Stimulated activated CD8-positive, alpha-beta memory T cell treated with anti-CD3 and anti-CD28 coated beads, Interleukin-12 subunit alpha, Interleukin-12 subunit beta, amount 100 ng/mL, for 1 hour (primary cell): ENCODE results near the gene SIRT2.

ENCODE experiments used
- DNase-seq: peaks from one replicate; pipeline ENCODE4 v3.0.0-alpha.2; 2020; ENCODE audit warnings: low read depth

SIRT2 gene

DNA sequence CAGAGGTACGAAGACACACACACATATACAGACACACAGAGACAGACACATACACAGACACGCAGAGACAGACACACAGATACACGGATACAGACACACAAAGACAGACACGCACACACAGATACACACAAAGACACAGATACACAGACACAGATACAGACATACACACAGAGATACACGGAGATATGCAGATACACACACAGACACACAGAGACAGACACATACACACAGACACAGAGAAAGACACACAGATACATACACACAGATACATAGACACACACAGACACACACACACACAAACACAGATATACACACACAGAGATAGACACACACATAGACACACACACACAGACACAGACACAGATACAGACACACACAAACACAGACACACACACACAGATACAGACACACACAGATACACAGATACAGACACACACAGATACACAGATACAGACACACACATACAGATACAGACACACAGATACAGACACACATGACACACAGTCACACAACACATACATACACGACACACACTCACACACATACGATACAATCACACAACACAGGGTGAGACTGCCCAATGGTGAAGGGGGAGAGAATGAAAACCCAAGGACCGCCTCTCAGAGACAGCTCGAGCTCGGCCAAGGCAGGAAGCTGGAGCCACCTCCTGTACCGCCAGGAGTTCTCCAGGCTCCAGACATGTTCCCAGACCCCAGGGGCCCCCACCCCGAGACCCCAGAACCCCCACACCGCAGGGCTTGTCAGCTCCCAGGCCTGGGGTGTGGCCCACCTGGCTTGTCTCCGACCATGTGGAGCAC, 21.4 kb upstream of the SIRT2 start:
- no peak for DNase-seq

DNA sequence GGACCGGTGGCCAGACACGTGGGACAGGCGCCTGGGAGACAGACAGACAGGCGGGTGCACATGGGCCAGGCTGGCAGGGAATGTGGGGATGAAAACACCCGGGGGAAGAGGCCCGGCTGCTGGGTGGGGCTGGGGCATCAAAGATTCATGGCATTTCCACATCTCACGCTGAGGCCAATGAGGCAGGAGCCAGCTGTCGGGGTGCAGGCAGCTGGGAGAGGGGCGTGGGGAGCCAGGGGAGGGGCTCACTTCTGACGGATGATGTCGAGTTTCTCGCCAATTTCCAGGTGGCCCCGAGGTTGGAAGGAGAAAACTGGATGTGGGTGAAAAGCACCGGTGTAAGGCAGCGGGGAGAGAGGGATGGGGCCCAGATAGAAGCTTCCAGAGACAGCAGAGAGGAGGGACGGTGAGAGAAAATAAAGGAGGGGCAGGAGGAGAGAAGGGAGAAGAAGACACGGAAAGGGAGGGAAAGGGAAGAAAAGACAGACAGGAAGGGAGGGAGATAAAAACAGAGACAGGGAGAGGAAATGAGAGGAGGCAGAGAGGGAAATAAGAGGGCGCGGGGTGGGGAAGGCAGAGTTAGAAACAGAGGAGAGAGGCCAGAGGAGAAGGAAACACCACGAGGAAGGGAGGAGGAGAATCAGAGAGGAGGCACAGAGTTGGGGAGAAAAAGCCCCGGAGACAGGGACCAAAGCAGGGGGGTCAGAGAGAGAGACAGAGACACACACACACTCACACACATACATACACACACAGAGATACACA, 20.6 kb upstream of the SIRT2 start:
- no peak for DNase-seq

DNA sequence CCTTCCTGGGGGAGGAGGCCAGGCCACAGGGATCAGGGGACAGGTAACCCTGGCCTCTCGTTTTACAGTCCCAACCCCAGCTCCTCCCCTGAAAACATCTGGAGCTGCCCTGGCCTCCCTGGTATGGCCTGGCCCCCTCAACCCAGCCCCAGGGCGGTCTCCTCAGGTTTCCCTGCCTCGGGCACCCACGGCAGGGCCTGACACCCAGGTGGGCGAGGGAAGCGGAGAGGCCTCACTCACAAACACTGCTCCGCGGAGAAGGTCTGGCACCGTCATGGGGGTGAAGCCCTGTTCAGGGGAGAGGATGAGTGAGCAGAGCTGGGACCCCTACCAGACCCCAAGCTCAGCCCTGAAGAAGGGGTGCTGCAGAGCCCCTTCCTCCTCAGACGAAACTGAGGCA, 19.1 kb upstream of the SIRT2 start:
- DNase-seq = no peak

DNA sequence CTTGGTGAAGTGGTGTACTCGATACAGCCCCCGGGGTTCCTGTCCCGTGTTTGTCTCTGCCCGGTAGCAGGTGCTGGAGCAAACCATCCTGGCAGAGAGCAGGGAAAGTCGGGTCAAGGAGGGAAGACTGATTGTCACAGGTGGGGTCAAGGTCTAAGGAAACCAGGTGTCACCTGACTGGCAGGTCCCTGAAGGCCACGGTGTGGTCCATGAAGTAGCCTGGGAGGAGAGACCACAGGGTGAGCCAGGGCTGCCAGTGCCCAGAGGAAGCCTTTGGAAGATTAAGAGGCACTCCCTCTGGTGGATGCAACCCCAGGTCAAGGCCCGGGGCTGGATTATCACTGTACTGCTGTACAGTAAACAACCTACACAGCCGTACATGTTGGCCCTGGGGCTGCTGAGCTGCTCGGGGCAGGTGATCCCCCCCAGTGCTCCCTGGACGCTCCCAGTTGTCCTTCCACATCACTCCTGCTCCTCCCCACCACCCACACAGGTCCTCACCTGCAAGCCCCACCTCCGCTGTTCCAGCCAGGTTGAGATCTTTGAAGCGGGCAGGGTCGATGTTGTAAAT, 18.6 kb upstream of the SIRT2 start:
- DNase-seq = no peak

DNA sequence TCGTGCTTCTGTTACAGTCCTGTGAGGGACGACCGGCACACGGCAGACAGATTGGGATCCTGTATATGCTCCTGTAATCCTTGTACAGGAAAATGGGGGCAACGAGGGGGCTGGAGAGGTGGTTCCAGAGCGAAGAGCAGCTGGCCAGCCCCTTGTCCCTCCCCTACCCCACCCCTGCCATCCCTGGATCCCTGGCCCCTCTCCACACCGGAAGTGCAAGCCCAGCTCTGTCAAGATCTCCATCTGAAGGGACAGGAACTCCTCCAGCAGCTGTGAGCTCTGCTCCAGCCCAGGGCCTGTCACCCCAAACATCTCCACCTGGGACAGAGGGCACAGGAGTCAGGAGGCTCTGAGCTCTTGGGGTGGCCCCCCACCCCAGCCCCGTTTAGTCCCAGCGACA, 18.1 kb upstream of the SIRT2 start:
- DNase-seq = no peak

DNA sequence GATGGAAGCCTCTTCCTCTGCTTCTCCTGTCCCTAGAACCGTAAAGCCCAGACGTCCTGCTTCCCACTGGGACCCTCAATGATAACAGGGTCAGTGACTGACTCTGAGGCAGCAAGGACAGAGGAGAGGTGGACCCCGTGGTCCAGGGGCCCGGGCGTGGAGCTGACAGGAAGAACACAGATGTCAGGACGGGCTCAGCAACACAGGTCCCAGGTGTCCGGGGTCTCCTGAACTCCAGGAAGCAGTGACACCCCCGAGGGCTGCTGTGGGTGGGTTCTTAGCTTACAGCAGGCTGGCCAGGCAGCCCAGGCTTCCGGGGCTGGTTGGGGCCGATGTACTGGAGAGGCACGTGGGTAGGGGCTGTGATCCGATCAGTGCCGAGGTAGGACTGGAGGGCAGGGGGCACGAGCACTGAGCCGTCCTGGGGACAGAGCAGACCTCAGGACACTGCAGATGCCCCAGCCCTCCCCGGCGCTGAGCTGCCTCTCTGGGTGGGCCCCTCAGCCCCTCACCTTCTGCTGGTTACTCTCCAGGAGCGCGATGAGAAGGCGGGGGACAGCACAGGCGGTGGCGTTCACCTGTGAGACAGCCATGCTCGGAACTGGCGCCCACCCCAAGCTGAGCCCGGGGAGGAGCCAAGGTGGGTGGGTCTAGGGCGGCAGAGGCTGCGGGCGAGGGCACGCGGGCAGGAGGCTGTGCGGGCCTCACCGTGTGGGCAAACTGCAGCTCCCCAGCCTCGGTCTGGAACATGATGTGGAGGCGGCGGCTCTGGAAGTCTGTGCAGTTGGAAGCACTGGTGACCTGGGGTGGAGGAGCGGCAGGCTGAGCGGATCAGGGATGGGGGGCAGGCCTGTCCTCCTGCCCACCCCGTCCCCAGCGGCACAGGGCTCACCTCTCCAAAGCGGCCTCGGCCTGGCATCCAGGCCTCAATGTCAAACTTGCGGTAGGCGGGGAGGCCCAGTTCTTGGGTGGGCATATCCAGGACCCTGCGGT, 16.2 kb upstream of the SIRT2 start:
- no peak for DNase-seq

DNA sequence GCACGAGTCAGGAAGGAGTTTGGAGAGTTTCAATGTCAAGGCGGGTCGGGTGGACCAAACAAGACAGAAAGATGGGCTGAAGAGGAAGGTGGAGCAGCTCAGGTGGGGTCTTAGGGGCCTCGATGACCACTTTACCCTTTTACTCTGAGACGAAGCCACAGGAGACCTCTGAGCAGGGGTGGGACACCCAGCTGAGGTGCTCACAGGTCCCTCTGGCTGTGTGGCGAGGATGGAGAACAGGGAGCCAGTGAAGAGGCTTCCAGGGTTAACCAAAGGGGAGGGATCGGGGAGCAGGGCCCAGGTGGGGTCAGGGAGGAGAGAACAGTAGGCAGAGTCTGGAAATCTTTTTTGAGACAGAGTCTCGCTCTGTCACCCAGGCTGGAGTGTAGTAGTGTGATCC, 14.5 kb upstream of the SIRT2 start:
- no peak for DNase-seq

DNA sequence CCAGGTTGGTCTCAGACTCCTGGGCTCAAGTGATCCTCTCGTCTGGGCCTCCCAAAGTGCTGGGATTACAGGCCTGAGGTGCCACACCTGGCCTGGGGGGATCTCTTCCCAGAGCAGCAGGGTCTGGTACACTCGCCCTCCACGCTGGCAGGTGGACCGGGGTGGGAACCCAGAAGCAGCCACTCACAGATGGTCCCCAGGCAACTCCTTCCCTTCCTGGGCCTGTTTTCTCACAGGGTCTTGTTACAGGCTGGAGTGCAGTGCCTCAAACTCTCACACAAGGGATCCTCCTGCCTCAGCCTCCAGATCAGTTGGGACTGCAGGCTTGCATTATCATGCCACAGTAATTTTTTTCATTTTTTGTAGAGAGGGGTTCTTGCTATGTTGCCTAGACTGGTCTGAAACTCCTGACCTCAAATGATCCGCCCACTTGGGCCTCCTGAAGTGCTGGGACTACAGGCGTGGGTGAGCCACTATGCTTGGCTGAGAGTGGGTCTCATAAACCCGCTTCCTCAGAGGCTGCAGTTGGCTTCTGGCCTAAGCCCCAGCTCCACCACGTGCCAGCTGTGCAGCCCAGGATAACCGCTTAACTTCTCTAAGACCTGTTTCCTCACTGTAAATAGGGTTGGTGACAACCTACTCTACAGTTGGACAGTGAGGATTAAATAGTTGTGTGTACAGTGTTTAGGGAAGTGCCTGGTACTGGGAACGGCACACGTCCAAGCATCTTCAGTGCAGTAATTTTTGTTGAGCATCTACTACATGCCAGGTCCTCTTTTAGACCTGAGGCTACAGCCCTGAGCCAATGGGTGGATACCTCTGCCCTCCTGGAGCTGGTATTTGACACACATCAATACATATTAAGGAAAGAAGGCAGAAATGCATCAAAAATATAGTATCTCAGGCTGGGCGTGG, 13.4 kb upstream of the SIRT2 start:
- DNase-seq = no peak

DNA sequence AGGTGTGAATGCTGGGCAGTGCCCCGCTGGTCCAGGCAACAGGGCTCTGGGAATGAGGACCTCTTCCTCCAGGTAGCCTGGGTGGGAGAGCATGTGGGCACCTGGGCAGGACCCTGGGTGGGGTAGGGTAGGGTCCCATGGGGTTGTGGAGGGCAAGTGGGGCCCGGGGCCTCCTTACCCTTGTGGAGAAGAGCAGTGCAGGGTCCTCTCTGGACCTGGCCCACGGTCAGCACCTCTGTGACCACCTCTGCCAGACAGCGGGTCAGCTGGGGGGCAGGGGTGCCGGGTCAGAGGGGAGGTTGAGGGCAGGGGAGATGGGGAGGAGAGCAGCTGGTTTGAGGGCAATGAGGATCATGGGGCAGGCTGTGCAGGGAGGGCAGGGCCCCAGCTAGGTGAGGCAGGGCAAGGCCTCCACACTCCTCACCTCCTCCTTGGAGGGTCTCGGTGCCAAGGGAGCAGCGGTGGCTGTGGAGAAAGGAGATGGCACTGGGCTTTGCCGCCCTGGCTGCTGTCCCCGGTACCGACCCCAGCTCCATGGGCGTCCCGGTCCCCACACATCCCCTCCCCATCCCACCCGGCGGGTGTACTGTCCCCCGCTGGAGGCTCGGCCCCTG, 12.1 kb upstream of the SIRT2 start:
- no peak for DNase-seq

DNA sequence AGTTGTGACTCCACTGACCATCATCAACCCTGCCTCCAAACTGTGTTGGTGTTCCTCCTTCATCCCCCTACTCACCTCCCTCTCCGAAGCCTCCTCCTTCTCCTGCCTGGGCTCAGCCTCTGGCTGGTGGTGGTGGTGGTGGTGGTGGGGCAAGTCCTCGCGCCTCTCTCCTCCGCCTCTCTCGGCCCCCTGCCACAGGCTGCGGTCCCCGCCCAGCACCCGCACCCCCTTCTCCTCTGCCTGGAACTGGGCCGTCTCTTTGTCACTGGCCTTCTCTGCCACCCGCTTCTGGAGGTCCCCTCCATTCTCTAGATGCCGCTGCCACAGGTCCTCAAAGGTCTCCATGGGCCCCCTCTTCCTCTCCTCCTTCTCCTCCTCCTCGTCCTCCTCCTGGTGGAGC, 11.1 kb upstream of the SIRT2 start:
- no peak for DNase-seq

DNA sequence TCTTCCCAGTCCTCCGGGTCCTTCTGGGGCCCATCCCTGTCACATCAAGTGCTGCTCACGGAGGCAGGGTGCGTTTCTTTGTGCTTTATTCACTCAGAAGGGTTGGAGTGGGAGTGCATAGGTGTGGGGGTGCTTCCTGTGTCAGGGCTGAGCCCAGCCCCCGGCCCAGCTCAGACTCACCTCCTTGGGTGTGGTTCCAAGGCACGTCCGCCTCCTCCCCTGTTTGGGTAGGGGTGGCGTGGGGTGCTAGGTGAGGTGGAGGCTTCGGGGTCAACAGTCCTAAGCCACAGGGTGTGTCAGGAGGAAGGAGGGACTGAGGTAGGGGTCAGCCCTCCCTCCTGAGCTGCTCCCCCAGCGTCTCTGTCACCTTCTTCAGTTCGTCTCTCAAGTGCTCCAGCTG, 9.5 kb upstream of the SIRT2 start:
- no peak for DNase-seq

DNA sequence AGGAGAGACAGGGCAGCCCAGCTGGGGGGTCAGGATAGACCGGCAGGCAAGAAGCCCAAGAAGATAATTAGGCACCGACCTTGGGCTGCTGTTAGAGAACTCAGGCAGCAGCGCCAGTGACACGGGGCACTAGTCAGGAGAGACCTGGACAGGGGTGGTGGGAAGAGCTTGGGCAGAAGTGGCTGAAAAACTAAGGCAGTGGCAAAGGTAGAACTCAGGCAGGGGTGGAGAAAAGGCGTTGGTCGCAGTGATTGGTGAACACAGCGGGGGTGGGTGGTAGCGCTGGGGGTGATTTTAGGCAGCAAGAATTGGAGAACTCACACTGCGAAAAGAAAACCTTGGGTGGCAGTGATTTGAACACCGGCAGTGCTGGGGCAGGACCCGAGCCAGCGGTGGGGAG, 8.3 kb upstream of the SIRT2 start:
- DNase-seq = no peak

DNA sequence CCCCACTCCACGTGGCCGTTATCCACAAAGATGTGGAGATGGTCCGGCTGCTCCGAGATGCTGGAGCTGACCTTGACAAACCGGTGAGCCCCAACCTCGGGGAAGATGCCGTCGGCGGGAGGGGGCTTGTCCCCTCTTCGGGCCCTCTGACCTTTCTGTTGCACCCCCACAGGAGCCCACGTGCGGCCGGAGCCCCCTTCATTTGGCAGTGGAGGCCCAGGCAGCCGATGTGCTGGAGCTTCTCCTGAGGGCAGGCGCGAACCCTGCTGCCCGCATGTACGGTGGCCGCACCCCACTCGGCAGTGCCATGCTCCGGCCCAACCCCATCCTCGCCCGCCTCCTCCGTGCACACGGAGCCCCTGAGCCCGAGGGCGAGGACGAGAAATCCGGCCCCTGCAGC, 7.8 kb upstream of the SIRT2 start:
- no peak for DNase-seq

DNA sequence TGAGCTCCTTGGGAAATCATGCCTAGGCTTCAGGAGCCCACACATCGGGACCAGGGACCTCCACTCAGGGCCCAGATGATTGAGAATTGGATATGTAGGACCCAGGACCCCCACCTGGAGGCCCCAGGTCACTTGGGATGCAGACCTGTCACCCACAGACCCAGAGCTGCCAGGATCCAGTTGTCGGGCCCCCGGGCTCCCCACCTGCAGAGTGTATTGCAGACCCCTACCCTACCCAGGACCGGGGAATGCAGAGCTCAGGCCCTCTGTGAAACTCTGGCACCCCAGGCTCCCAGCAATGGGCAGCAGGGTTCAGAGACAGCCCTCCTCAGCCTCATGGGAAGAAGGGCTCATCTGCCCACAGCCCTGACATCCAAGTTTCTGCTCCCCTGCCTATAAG, 6.2 kb upstream of the SIRT2 start:
- no peak for DNase-seq

DNA sequence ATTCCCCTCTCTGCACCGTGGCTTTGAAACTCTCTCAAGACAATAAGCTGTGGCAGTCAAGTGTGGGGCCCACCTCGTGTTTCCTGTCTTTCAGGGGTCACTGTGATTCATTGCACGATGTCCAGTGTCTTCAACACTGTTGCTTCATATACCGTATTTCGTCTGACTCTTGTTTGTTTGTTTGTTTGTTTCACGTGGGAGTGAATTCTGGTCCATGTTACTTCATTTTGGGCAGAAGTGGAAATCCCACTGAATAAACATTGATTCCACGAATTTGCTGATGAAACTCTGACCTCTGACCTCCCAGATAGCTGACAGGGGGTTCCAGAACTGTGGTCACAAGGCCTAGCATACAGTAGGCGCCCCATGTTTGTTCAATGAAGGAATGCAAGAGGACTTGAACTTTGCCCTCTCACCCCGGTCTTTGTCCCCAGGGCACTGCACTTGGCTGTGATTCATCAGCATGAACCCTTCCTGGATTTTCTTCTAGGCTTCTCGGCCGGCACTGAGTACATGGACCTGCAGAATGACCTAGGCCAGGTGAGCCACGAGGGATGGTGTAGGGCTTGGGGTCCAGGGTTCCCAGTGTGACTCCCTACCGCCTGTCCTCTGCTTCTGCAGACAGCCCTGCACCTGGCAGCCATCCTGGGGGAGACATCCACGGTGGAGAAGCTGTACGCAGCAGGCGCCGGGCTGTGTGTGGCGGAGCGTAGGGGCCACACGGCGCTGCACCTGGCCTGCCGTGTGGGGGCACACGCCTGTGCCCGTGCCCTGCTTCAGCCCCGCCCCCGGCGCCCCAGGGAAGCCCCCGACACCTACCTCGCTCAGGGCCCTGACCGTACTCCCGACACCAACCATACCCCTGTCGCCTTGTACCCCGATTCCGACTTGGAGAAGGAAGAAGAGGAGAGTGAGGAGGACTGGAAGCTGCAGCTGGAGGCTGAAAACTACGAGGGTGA, 5.4 kb upstream of the SIRT2 start:
- no peak for DNase-seq

DNA sequence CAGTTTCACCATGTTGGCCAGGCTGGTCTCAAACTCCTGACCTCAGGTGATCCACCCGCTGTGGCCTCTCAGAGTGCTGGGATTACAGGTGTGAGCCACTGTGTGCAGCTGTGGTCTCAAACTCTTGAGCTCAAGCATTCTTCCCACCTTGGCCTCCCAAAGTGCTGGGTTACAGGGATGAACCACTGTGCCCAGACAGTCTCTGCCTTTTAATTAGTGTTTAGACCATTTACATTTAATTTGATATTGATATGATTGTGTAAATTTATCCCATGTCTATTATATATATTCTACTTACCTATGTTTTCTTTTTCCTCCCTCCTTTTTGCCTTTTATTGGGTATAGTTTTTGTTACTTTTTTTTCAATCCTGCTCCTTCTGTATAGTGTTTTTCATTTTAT, 2.3 kb upstream of the SIRT2 start:
- DNase-seq = no peak

DNA sequence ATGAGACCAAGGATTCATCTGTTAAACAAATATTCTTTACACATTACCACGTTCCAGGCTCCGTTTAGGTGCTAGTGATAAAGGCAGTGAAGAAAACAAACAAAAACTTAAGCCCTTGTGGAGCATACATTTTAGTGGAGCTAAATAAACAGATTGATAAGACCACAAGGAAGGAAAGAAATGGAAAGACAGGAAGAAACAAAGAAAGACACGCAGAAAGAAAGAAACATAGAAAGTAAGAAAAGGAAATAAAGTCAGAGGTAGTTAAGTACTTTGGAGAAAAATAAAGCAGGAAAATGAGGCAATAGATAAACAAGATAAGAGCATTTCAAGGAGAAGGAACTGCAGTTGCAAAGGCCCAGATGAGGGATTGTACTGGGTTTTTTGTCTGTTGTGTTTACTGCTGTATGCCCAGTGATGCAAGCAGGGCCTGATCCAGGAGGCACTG, 1.3 kb upstream of the SIRT2 start:
- DNase-seq = no peak

DNA sequence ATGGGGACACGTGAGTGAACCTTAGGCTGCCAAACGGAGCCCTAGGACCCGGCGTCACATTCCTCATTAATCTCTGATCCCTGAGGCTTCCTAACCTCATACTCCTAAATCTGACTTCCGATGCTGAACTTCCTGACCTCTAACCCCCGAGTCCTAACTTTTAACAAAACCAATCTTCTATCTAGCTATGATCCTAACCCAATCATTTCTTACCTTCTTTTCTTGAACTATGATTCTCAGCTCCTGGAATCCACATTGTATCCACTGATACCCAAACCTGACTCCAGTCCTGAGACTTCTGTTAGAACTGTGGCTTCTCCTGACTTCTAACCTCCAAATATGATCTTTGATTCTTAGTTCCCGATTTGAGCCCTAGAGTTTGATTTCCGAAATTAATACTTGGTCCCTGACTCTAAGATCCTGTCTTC, 798 bp upstream of the SIRT2 start:
- no peak for DNase-seq

DNA sequence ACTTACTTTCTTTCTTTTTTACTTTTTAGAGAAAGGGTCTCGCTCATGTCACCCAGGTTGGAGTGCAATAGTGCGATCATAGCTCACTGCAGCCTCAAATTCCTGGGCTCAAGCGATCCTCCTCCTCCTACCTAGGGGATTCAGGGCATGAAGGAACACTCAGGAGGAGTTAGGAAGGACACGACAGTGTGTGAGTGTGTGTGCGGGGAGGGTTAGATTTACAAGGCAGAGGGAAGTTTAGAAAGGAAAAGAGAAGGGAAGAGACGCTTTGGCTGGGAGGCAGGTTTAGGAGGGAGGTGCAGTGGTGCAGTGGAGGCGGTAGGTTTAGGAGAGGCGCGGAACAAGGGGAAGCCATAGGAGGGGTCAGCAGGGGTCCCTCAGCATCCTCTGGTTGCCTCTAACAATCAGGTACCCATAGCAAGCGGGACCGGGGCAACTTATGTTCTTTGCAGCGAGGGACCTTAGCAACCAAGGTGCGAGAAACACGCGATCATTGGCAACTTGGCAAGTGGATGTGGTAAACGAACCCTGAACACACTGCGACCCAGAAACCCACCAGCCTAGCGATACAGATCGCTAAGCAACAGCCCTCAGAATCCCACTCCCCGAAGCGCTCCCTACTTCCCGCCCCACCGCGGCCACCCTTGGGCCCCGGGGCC, 501 bp downstream of the SIRT2 start:
- DNase-seq = peak; percentile 10
